Stimulated activated CD8-positive, alpha-beta memory T cell treated with anti-CD3 and anti-CD28 coated beads, Interleukin-4, amount 100 ng/mL, for 24 hours (primary cell): Measurements from ENCODE around the gene GCK.

Source experiments
- DNase-seq: peaks from one replicate; pipeline ENCODE4 v3.0.0-alpha.2; 2020; ENCODE audit warnings: low read depth

Gene GCK

GRCh38 chr7:44189286-44189992 lies at the start of gene GCK:
Gene GCK, minus strand, starts transcription at chr7:44189439. Its CDS starts 486 bp downstream, at chr7:44188953.
- DNase-seq, result no peak

- no peak for DNase-seq
Measured at GRCh38 chr7:44238116-44238695, 49.0 kb upstream of the GCK start.

GRCh38 chr7:44237696-44238095 lies 48.5 kb upstream of the GCK start:
- DNase-seq, result no peak

GRCh38 chr7:44236333-44236728 lies 47.1 kb upstream of the GCK start:
- no peak for DNase-seq

- no peak for DNase-seq
Measured at GRCh38 chr7:44235582-44236332, 46.5 kb upstream of the GCK start.

- no peak for DNase-seq
Measured at GRCh38 chr7:44235066-44235465, 45.8 kb upstream of the GCK start.

GRCh38 chr7:44232901-44233715 lies 43.9 kb upstream of the GCK start:
- no peak for DNase-seq

- no peak for DNase-seq
Measured at GRCh38 chr7:44232396-44232795, 43.2 kb upstream of the GCK start.

- no peak for DNase-seq
Measured at GRCh38 chr7:44231088-44231487, 41.8 kb upstream of the GCK start.

- no peak for DNase-seq
Measured at GRCh38 chr7:44230286-44230685, 41.0 kb upstream of the GCK start.

- DNase-seq, result no peak
Measured at GRCh38 chr7:44229546-44230105, 40.4 kb upstream of the GCK start.

GRCh38 chr7:44228571-44229350 lies 39.5 kb upstream of the GCK start:
- no peak for DNase-seq

GRCh38 chr7:44227911-44228310 lies 38.7 kb upstream of the GCK start:
- DNase-seq, result no peak

GRCh38 chr7:44226396-44226753 lies 37.1 kb upstream of the GCK start:
- no peak for DNase-seq

- DNase-seq, result no peak
Measured at GRCh38 chr7:44225566-44226395, 36.5 kb upstream of the GCK start.

- no peak for DNase-seq
Measured at GRCh38 chr7:44224974-44225565, 35.8 kb upstream of the GCK start.

- no peak for DNase-seq
Measured at GRCh38 chr7:44224080-44224973, 35.1 kb upstream of the GCK start.

GRCh38 chr7:44223362-44224079 lies 34.3 kb upstream of the GCK start:
- no peak for DNase-seq
